HG02798 (cell line): ENCODE results near the gene TDRKH.

Experiments used
- ATAC-seq: cut with Tn5 transposase; IDR thresholded peaks from one replicate; pipeline ENCODE4 v1.9.1; 2021; ENCODE audit warnings: mild to moderate bottlenecking; ENCODE audit not compliant: unreplicated experiment, poor library complexity

Gene TDRKH

DNA sequence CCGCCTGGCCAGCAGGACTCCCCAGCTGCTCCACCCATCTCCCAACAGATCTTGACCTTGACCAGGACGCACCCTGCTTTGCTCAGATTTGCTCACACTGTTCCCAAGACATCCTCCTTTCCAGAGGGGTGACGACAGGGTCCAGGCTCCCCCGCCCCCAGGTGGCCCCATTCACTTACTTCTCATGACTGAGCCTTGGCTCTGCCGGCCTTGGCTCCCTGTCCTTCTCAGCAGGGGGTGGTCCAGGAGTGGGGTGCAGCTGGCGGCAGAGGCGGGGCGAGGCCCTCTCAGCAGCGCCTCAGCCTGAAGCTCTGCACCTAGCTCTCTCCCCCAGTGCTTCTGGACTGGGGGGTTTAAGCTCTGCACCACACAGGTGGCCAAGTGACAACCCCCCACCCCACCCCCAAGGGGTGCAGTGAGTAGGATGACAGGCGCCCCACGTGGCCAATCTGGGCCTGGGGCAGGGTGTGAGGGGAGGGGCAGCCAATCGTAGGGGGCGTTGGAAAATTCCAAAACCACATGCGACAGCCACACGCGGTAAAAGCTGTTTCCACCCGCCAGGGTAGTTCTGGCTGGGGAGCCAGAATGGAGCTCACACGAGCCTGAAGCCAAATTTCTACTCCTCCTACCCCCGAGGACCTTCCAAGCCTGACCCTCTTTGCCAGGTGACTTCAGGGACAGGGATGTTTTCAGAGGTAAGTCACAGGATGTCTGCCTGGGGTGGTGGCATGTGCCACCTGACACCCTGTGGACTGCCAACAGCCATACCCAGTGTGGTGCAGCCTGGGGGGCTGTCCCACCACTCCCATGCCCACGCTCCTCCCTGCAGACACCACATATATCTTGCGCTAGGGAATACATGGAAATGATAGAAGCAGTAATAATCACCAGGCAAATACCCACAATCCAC, 35.7 kb upstream of the TDRKH start:
- no peak for ATAC-seq

DNA sequence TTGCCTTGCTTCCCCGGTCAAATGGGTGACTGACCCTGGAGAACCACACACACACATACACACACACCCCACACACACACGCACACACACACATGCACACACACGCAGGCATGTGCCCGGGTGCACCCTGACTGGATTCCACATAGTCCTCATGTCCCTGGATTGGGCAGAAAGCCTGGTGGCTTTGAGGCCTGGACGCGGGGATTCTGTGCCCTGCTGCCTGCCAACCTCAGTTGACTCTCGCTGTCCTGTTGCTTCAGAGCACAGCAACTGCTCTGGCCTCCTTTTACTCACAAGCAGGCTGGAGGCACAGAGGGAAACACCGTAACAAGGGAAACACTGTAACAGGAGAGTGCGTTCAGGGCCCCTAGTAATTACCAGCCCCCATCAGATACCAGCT, 34.9 kb upstream of the TDRKH start:
- ATAC-seq, result no peak

DNA sequence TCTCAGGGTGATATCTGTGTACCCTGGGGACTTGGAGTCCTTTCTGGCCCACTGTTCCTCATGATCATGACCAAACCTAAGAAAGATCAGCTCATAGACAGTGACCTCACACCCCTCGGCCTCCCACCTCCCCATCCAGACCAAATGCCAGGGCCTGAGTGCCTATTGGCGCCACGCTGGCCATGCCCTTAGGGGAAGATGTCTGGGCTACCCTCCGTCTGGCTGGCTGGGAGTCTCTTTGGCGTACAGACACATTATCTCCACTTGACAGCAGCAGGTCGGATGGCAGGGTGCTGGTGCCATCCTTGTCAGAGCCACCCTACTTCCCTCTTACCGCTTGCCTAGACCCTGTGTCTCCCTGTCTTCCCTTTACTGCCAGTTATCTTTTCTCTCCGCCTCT, 32.9 kb upstream of the TDRKH start:
- ATAC-seq, result no peak

DNA sequence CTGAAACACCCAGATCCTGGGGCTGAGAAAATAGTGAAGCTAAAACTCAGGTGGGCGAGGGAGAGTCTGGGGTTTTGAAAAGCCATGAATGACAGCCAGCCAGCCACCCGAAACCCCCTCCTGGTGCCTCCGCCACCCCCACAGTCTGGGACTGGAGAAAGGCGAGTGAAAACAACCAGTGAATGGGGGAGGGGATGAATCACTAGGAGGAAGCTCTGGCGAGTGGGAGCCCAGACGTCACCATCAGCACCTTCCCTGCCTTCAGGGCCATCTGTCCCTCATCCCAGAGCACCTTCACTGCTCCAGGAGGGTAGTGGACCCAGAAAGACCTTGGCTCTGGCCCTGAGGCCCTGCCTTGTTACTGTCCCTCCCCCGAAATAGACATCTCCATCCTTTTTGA, 32.1 kb upstream of the TDRKH start:
- no peak for ATAC-seq

DNA sequence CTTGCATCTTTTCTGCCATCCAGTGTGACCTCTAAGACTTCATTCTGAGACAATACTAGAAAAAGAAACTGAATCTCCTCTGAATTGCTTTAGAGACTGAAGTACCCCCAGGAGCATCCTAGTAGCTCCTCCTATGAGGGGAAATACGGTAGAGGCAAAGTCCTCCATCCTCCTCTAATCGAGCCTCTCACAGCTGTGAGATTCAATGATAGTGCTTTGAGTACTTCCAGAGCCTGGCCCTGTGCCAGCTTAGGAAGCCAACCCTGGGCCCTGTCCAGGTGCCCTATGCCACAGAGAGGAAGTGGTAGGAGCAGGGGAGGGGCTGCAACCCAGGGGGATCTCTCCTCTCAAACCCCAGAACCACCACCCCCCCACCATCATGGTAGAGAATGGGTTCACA, 30.6 kb upstream of the TDRKH start:
- no peak for ATAC-seq

DNA sequence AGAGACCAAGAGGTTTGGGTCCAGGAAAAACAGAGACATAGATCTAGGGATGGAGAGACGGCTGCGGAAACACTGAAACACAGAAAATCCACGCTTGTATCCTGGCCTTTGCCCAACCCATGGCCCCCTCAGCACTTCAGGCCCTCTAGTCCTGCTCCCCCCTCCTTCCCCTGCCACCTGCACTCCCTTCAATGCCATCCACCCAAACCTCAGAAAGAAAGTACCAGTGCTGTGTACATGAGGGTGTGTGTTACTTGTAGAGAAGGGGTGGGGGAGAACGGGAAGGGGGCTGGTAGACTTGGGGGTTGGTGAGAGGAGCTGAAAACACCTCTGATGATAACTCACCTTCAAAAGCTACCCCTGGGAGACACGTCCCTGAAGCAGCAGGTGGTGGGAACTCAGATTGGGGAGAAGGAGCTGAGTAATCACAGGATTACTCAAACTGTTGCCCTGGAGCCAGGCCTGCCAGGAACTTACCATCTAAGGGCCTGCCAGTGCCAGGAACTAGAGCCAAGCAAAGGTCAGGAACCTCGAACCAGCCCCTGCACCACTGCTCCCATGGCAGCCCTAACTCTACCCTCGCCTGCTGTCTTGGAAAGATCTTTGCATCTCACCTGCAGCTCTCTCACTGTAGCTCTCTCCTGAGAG, 29.8 kb upstream of the TDRKH start:
- ATAC-seq, result no peak

DNA sequence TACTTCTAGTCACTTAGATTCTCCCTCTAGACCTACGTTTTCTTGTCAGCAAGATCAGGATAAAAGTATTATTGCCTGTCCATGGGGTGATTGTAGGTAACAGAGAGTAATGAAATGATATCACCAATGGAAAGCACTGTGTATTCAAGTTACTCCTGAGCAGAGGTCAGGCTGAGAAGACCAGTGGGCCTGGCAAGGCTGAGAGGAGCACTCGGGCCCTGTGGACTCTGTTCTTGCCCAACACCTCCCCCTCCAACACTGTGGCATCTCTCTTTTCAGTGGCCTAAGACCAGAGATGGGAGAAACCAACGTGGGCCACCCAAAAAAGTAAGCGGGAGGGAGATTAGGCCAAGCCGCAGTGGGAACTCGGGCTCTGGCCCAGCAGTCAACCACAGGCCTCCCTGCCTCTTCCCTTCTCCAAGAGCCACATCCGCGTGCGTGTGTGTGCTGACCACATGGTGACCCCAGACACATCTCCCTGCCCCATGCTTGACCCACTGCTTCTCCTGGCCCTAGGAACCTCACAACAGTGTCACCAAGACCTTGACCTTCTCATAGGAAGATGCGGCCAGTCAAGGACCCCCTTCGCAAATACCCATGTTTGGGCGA, 29.0 kb upstream of the TDRKH start:
- ATAC-seq, result no peak

DNA sequence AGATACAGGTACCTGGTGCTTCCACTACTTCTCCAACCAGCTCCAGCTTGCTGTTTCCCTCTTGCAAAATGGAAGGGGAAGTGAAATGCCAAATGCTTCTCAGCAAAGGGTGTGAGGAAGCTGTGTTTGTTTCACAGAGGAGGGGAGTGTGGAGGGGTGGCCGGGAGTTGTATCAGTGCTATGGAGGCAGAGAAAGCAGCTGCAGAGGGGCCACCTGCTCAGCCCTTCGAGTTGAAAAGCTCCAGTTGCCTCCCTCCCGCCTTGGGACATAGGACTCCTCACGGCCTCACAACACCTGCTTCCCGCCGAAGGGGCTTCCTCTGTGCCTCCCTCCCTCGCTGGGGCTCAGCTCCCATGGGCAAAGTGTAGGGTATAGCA, 27.0 kb upstream of the TDRKH start:
- ATAC-seq, result no peak

DNA sequence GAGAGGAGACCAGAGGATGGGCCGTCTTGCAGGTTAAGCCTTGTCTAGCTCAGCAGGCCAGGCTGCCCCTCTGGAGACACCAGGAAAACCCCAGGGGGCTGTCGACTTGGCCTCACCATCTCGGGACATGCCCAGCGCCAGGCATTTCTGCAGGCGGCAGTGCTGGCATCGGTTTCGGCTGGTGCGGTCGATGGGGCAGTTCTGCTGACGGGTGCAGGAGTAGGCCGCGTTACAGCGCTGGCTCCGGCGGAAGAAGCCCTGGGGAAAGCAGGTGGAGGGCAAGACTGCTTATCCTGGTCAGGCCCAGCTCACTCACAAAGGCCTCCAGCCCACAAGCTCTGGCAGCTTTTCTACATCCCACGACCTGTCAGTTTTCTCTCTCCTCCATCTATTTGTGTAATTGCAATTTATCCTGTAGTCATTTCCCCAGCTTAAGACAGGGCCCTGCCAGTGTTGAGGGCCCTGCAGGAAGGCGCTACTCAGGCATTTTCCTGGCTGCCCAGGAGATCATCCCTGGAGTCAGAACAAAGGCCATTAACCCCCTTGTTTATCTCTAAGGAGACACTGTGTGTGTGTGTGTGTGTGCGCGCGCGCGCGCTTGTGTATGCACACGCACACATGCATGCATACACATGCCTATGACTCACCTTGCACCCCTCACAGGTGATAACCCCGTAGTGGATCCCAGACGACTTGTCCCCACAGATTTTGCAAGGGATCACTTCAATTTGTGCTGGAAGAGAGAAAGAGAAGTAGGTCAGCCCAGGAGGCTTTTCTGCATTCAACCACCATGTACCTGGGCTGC, 26.4 kb upstream of the TDRKH start:
- no peak for ATAC-seq

DNA sequence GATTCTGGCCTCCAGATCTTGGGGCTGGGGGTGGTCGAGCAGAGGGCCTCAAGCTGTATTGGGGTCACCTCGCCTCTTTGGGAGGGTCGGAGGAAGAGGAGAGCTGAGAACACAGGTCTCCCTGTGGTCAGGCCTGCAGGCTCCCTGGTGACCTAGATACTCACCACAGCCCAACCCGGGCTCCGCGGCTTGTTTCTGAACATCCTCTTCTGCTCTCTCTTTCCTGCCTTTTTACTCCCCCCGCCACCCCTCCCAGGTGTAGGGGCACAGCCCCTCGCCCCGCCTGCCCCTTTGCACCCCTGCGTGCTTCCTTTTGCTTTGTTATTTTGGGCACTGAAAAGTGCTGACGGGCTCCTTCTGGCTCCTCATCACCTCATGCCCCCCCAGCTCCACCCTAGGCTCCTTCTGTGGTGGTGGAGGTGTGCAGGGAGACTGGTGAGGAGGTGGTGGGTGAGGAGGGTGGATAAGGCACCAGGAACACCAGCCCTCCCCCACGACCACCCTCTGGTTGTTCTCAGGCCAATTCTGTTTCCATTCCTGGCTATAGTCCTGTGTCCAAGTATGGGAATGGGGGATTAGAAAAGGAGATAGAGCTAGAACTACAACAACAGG, 25.5 kb upstream of the TDRKH start:
- ATAC-seq, result no peak

DNA sequence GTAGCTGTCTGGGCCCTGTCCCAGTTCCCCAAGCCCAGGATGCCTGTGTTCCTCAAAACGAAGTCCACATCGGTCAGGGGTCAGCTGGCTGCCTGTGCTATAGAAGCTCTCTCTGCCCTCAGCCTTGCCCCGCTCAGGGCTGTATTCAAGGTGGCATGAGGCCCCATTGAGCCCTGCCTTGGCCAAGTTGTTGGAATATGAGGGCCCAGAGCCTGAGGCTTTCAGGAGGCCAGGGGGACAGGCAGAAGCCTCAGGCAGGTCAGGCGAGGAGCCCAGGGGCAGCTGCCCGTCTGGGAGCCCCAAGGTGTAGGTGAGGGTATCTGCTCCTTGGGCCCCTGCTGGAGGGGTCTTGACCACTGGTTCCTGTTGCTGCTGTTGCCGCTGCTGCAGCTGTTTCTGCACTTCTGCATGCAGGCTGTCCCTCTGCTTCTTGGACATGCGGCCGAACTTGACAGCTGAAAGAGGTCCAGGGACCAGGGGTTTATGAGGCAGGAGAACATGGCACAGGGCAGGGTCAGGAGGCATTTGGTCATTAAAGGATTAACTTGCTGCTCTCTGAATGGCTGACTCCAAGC, 24.8 kb upstream of the TDRKH start:
- ATAC-seq, result no peak

DNA sequence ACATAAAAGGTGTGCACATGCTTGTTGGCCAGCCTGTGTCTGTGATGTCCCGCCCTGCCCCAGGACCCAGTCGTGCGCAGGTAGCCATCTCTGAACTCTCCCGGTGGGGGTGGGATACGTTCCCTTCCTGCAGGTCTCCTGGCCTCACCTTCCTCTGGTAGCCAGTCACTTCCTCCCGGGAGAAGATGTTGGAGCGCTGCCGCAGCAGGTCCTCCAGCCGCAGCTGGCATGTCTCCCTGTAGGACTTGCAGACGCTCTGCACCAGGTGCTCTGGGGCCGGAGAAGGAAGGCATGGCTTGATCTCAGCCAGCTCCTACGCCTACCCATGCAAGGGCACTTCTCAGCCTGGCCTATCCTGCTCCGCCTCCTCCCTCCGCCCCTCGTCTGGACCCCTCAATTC, 24.1 kb upstream of the TDRKH start:
- ATAC-seq, result no peak

DNA sequence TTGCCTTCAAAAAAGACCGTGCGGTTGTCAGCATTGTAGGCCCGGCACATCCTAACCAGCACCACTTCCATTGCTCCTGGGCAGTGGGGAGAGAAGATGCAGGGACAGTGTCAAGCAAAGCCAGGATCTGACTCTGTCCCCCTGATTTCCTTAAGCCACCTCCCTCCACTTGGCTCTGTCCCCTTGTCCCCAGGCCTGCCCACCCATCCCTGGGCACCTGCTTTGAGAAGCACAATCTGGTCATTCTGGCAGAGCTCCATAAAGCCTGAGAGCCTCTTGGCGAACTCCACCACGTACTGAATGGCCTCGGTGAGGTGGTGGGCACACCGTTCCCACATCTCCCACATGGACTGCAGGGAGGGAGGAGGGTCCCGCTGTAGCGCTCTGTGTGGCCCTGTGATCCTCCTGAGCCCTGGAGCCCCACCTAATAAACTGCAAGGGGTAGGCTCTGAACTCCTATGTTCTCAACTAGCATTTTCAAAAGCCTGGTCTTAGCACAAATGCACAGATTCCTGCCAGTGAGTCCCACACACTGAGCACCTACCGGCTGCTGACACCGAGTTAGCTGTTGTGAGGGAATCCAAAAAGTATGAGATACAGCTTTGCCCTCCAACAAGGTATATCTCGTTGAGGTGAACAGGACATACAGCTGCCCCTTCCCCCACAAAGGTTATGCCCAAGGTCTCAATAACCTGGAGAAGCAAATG, 23.1 kb upstream of the TDRKH start:
- ATAC-seq, result no peak

DNA sequence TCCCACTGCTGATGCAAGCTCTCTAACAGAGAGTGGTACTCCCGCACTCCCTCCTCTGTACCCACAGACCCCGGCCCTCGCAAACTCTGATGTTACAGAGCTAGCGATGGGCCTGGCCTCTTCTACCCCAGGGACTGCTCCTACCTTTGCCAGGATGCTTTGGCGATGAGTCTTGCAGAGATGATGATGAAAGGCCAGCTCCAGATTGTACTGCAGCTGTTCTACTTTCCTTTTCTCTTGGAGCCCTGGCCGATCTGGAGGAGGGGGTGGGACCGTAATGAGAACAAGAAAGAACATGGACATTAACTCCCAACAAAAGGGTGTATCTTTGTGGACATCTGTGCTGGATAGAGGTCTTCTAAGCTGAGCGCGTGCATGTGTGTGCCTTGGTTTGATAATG, 20.9 kb upstream of the TDRKH start:
- no peak for ATAC-seq

DNA sequence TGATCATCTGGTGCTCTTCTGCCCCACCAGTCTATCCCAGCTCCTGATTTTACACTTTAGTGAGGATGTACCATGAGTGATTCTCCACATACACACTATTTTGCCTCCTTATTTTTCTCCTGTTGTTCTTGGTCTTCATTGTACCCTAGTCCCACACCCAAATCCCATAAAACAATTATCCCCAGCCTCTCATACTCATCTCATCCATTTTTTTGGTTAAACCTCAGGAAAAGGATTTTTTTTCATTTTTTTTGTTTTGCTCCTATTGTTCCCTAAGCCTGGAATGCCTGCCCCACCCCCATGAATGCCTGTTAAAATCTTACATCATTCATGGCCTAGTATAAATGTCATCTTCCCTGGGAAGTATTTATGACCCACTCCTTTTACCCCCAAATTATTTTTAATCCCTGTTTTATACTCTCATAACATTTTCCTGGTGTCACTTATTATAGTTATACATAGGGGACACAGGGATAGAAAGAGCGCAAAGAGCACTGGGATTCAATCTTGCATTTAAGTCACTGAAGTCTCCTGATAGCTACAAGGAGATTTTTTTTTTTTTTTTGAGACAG, 19.8 kb upstream of the TDRKH start:
- ATAC-seq, result no peak

DNA sequence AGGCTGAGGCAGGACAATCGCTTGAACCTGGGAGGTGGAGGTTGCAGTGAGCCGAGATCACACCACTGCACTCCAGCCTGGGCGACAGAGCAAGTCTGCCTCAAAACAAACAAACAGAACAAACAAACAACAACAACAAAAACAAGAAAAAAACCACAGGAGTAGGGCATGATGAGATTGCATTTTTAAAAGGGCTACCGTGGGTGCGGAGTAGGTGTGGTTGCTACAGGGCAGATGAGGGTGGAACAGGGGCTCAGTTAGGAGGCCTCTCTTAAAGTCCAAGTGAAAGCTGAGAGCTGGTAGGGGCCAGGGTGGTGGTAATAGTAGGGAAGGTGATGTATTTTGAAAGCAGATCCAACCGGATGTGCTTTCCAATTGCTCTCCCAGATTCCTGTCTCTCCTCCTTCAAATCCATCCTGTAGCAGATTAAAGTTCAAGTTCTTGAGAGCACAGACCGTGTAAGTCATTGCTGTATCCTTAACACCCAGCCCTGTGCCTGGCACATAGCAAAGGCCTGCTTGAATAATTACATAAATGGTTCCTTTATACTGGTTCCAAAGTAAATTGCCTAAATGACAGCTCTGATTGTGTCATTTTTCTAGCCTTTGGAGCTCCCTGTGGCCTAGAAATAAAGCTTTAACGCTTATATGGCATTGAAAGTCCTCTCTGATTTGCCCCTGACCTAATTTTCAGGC, 19.1 kb upstream of the TDRKH start:
- ATAC-seq, result no peak

DNA sequence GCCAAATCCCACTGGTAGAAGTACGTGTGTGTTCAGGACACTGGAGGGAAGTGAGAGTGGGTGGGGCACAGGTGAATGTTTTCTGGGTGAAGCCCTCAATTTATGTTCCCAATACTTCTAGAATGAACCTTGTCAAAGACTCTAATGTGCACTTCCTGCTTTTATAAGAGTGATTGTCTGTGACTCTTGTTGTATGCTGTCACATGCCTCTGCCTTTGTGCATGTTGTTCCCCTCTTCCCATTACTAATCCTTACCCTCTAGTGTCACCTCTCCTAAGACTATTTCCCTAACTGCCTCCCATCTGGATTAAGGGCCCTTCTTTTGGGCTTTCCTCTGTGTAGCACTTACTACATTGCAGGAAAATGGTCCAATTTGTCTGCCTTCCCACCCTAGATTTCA, 17.5 kb upstream of the TDRKH start:
- no peak for ATAC-seq

DNA sequence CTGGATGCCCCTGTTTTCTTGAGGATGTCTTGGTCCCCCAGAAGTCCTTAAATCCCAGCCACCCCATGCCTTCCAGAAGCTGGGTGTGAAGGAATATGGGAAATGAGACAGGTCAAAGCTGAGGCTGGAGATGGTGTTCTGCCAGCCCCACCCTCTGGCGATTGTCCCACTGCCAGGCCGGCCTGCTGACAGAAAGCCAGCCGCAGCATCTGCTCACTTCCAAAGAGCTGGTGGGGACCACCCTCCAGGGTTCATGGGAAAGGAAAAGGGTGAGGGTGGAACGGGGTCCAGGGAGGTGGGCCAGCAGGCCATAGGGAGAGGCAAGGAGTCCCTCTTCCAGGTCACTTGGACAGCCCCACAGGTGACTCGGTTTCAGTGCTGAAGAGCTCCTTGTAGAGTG, 16.8 kb upstream of the TDRKH start:
- no peak for ATAC-seq

DNA sequence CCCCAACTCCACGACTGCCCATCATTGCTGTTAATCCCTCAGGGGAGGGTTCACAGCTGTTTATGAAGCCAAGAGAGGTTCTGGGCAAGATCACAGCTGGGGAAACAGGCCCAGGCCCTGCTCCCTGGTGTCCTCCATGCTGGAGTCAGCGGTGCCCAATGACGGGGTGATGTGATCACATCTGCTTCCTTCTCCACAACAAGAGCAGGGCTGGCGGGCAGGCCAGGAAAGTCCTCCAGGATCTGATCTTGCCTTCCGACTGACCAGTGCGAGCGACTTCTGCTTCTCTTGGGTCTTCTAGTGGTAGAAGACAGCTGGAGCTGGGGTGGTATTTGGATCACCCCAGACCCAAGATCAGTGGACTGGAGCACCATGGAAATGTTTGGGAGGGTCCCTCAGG, 15.9 kb upstream of the TDRKH start:
- no peak for ATAC-seq
